HG03066 (cell line): ENCODE results near the gene SHC2.
"Not testable (repeated sequence)": the region's sequence is repeated elsewhere in the genome, so short reads cannot be mapped to it uniquely, and the experiment has no call there.

ENCODE experiments used
- ATAC-seq: cut with Tn5 transposase; IDR thresholded peaks from one replicate; pipeline ENCODE4 v1.9.1; 2021; ENCODE audit warnings: low read depth; ENCODE audit not compliant: unreplicated experiment

The SHC2 gene

DNA sequence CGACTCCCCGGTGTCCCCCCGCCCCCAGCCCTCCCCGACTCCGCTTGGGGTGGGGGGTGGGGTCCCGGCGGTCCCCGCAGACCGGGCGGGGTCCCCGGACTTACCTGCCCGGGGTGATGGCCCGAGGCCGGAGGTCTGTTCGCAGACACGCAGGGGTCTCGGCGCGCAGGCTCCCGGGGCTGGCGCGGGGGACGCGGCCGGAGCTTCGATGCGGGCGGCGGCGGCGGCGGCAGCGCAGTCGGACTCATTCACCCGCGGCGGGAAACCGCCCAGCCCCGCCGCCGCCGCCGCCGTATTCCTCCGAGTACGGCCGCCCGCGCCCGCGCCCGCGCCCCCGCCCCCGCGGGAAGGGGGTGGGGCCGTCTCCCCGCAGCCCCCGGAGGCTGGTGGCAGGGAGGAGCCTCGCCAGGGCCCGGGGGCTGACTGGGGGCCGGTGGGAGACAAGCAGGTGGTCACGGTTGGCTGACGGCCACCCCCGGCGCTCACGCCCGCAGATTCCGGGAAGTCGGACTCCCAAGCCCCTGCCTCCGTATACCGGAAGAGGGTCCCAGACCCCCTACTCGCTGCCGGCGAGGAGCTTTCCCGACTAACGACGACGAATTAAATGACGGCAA, 51.8 kb downstream of the SHC2 start, which contains the start of gene C2CD4C:
TSS of gene C2CD4C (minus strand) at position 246 of the 614 bp plus-strand sequence. CDS start 786 bp downstream, outside the sequence.
- ATAC-seq: no peak

DNA sequence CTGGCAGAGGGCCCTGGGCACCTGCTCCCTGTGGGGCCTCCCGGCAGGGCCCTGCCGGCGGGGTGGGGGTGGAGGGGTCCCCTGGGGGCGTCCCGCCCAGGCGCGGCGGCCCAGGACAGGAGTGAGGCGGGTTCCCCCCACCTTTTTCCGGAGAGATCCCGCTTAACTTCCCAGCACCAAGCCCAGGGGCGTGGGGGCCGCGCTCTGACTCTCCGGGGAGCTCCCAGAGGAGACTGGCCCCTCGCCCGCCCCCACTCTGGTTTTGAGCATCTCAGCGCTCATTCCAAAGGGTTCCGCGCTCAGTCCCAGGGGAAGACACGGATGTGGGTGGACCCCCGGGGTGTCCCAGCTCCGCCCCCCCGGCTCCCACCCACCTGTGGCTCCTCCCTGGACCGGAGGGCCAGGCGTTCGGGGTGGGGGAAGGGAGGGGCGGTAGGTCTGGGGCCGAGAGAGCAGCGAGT, 52.4 kb downstream of the SHC2 start:
- no peak for ATAC-seq

DNA sequence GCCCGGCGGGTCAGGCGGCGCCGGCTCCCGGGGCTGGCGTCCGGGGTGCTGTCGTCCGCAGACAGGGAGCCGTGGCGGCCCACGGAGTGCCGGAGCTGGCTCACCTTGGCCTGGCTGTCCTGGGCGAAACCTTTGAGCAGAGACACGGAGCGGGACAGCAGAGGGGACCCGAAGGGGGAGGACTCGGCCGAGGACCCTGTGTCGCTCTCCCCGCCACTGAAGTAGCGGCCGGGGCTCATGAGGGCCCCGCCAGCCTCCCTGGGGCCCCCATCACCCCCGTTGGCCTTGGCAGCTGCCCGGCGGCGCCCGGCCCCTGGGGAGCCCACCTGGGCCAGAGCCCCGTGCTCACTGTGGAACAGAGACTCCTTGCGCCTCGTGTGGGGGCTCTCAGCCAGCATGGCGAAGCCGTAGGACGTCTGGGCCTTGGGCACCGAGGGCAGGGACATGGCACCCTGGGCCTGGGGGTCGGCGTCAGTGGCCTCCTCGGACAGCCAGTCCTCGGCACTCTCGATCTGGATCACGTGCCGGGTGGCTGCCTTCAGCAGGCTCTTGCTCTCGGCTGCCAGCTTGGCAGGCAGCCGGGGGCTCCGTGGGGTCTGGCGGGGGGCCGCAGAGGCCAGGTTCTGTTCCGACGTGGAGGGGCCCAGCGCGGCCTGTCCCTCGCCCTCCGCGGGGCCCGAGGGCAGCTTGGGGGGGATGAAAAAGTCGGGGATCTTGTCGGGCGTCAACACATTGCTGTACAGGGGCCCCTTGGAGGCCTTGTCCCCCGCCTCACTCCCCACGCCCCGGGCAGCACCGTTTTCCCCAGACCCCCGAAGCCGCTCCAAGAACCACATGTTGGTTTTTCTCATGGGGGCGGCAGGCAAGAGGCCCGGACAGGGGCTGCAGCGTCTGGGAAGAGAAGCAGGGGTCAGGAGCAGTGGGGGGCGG, 53.1 kb downstream of the SHC2 start:
- no peak for ATAC-seq

DNA sequence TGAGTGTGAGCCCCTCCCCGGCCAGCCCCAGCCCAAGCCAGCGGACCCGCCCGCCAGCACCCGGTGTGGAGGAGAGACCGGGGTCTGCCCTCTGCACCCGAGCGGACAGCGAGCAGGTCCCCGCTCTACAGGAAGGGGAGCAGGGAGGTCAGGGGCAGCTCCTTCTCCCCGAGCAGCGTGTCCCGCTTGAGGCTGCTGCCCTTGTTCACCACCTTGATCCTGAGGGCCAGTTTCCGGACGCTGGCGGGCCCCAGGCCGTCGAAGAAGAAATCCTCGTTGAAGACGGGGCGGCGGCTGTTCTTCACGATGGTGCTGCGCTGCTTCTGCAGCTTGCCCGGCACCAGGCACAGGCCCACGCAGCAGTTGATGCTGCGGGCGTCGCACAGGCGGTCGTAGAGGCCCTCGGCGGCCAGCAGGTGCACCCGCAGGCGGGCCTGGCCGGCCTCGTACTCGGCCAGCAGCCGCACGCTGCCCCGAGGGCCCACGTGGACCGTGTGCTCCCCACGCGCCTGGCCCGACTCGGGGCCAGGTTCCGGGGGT, 53.8 kb downstream of the SHC2 start:
- ATAC-seq: no peak

GRCh38 chr19:406135-406781, 54.6 kb downstream of the SHC2 start:
- no peak for ATAC-seq

DNA sequence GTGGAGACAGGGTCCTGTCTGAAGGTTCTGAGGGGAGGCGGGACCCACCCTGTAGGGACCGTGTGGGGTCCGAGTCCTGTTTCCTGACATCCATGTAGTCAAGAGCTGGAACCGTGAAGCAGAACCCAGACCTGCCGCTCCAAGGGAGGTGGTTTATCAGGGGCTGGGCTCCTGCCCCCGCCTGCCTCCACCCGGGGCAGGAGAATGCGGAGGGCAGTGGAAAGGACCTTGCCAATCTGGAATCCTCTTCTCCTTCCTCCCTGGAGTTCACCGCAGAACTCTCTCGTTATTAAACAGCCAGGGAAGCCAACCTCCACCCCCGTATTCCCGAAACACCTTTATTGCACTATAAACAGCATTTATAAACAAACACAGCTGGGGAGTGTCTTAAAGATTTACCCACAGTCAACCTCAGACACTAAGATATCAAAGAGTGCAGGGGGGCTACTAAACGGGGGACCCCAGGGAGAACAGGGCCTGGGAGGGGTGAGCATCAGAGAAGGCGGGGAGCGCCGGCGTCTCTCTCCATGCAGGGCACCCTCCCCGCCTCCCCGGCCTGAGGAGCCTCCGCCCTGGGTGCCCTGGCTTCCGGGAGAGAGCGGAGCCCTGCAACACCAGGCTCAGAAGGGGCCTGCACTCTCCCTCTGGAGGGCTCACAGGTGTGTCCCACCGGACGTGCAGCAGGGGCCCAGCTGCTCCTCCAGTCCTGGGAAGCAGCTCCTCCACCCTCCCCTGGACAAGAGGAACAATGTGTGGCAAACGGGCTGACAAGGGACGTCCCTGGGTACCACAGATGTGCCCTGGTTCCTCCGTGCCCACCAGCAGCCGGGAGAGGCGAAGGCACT, 55.5 kb downstream of the SHC2 start:
- no peak for ATAC-seq

- no peak for ATAC-seq
These were observed 57.4 kb downstream of the SHC2 start for GRCh38 chr19:403221-404027.

GRCh38 chr19:402786-403185, 58.0 kb downstream of the SHC2 start:
- no peak for ATAC-seq

DNA sequence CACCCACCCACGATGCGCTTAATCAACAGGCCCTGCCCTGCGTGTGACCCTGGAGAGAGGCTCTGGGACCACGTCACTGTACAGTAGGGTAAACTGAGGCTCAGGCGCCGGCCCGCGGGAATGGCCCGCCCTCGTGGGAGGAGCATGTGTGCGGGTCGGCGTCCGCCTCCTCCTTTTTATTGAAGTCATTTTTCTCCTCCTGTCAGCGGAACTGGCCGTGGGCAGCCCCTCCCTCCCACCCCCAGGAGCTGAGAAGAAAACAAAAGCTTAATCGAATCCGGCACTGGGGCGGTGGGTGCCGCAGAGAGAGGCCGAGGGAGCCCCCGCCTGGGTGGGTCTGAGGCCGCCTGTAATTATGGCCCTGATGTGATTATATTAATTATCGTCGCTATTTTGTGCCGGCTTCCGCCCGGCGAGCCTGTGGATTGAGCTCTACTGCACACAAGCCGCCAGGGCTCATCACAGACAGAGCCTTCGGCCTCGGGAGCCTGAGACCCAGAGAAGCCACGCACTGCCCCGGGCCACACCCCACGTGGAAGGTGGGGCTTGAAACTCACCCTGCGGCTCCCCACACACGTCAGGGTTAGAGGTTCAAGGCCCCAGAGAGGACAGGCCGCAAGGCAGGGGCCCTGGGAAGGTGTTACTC, 58.8 kb downstream of the SHC2 start:
- ATAC-seq: no peak

- no peak for ATAC-seq
These were observed 59.6 kb downstream of the SHC2 start for GRCh38 chr19:400976-401865.

DNA sequence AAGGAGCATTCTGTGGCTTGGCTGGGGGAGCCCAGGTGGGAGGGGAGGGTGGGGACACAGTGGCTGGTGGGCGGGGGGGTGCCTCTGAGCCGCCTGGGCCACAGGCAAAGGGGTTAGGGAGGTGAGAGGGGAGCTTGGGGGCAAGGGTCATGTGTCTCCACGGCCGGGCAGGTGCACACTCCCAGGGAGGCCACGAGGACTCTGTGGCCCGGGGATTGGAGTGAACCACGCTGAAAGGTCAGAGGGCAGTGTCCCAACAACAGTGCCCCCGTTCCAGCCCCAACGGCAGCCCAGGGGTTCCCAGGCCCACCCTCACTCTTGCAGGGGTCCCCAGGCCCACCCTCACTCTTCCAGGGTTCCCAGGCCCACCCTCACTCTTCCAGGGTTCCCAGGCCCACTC, 61.5 kb downstream of the SHC2 start:
- ATAC-seq: no peak

DNA sequence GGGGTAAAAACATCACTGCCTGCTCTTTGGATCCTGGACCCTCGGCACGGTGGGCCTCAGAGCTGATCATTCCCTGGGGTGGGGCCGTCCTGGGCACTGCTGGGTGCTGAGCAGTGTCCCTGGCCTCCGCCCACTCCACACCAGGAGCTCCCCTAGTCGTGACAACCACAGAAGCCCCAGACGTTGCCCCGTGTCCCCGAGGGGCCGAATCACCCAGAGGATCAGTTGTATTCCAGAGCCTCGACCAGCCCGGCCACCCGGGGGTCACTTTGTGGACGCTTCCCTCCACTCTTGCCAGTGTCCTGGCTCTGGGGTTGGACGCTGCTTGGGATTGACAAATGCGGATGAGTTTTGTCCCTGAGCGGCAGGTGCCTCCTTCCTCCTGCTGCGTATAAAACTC, 62.1 kb downstream of the SHC2 start:
- ATAC-seq: no peak

DNA sequence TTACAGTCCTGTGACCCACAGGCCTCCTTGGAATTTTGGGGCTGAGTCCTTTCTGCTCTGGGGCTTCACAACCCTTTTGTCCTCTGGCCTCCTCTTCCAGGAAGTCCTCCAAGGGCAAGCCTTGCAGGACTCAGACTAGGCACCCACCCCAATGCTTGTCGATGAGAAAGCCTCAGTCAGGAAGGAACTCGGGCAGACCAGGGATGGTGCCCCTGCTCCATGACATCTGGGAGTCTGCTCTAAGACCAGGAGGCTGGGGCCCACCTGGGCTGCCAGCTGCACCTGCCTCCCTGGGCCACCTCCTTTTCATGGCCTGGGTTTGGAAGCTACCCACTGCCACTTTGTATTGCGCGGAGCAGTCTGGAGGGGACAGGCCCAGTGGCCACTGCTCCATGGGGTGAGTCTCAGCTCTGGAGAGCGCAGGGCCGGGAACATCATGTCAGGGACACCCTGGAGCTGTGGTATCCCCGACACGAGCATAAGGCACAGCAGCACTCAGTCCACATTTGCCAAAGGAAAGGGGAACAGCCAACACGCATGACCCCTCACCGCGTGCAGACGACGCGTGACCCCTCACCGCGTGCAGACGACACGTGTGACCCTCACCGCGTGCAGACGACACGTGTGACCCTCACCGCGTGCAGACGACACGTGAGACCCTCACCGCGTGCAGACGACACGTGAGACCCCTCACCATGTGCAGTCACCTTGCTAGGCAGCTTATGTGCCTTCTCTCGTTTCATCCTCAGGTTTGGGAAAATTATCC, 62.7 kb downstream of the SHC2 start:
- ATAC-seq: no peak

GRCh38 chr19:397321-397720, 63.5 kb downstream of the SHC2 start:
- no peak for ATAC-seq

DNA sequence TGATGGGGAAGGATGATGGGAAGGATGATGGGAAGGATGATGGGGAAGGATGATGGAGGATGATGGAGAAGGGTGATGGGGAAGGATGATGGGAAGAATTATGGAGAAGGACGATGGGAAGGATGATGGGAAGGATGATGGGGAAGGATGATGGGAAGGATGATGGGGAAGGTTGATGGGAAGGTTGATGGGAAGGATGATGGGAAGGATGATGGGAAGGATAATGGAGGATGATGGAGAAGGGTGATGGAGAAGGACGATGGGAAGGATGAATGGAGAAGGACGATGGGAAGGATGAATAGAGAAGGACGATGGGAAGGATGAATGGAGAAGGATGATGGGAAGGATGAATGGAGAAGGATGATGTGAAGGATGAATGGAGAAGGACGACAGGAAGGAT, 65.4 kb downstream of the SHC2 start:
- ATAC-seq: no peak

DNA sequence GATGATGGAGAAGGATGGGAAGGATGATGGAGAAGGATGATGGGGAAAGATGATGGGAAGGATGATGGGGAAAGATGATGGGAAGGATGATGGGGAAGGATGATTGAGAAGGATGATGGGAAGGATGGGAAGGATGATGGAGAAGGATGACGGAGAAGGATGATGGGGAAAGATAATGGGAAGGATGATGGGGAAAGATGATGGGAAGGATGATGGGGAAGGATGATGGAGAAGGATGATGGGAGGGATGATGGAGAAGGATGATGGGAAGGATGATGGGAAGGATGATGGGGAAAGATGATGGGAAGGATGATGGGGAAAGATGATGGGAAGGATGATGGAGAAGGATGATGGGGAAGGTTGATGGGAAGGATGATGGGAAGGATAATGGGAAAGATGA, 66.0 kb downstream of the SHC2 start:
- not testable (repeated sequence) for ATAC-seq

- ATAC-seq: not testable (repeated sequence)
These were observed 67.3 kb downstream of the SHC2 start for GRCh38 chr19:393560-393959.
